A673 (cell line): ENCODE results near the gene MYO1H. TPM values are rescaled to one million over a fixed set of nuclear protein-coding genes. Genes with fewer than 3 reads are reported as not detected.

Experiments used
- BruUV-seq: library from RNA; stranded (reverse); fragments of 400-500 nt; replicated peaks from 2 replicates; lab custom pipeline; 2021; lab: Mats Ljungman, UMichigan
- CTCF ChIA-PET: fragments of 300-600 bp; sonication (Branson Sonifier 250); formaldehyde crosslinking; loops from one replicate; lab custom pipeline; 2022; ENCODE audit warnings: antibody characterized with exemption; lab: Charles Lee
- POLR2A ChIA-PET: fragments of 300-600 bp; sonication (Branson Sonifier 250); formaldehyde crosslinking; loops from one replicate; lab custom pipeline; 2022; ENCODE audit warnings: antibody characterized with exemption; ENCODE audit not compliant: low non-redundant PET; lab: Charles Lee
- DNase-seq: peaks from one replicate; pipeline ENCODE4 v3.0.0-alpha.2; 2015; ENCODE audit warnings: low spot score
- H3K27ac ChIP-seq: fragments of 200-600 bp; sonication (generic); 2 replicates; pipeline ENCODE4 v1.5.1; 2016; ENCODE audit warnings: mixed run types, low read depth, mild to moderate bottlenecking, mixed read lengths, antibody characterized with exemption, low read length; ENCODE audit not compliant: poor library complexity, severe bottlenecking
- H3K27me3 ChIP-seq: fragments of 200-600 bp; sonication (generic); replicated peaks from 2 replicates; pipeline ENCODE4 v1.6.1; 2017; ENCODE audit warnings: mixed run types, low read depth, mild to moderate bottlenecking, mixed read lengths, antibody characterized with exemption, low read length; ENCODE audit not compliant: insufficient read depth, poor library complexity
- H3K36me3 ChIP-seq: fragments of 200-600 bp; sonication (generic); 2 replicates; pipeline ENCODE4 v1.6.1; 2016; ENCODE audit warnings: mixed run types, mild to moderate bottlenecking, mixed read lengths, antibody characterized with exemption, low read length; ENCODE audit not compliant: insufficient read depth, poor library complexity, severe bottlenecking
- H3K4me1 ChIP-seq: fragments of 200-600 bp; sonication (generic); 2 replicates; pipeline ENCODE4 v1.6.1; 2017; ENCODE audit warnings: mixed run types, mild to moderate bottlenecking, mixed read lengths, antibody characterized with exemption, low read length; ENCODE audit not compliant: insufficient read depth, poor library complexity, severe bottlenecking
- H3K4me3 ChIP-seq: fragments of 200-600 bp; sonication (generic); 2 replicates; pipeline ENCODE4 v1.5.1; 2016; ENCODE audit warnings: low read depth, mixed run types, mild to moderate bottlenecking, mixed read lengths, low read length; ENCODE audit not compliant: poor library complexity, severe bottlenecking
- H3K9me3 ChIP-seq: fragments of 200-600 bp; sonication (generic); 2 replicates; pipeline ENCODE4 v1.6.1; 2016; ENCODE audit warnings: mixed run types, low read depth, mild to moderate bottlenecking, mixed read lengths, antibody characterized with exemption, low read length; ENCODE audit not compliant: poor library complexity, severe bottlenecking
- EZH2 ChIP-seq: fragments of 200-600 bp; sonication (generic); IDR thresholded peaks from 2 replicates; pipeline ENCODE4 v1.6.1; 2017; ENCODE audit warnings: borderline replicate concordance, low read depth, mild to moderate bottlenecking, mixed read lengths, antibody characterized with exemption, low read length; ENCODE audit not compliant: poor library complexity, severe bottlenecking
- intact Hi-C: fragments of 100-400 bp; cut with micrococcal nuclease; formaldehyde crosslinking; loops from one replicate; pipeline ENCODE4 v1.10.0; 2022; ENCODE audit not compliant: unreplicated experiment
- total RNA-seq: library from RNA; stranded (reverse); gene quantifications from 2 replicates; pipeline ENCODE4 v1.2.3, GENCODE V29; 2021
- TF ChIP-seq, protein P1 (sequence below): fragments of 300-800, 200-600 bp; sonication (generic); conservative IDR thresholded peaks from 2 replicates; pipeline ENCODE4 v1.5.1; 2017; ENCODE audit warnings: low read depth, mild to moderate bottlenecking, antibody characterized with exemption, low read length, moderate library complexity, mixed read lengths

MYO1H gene
- total RNA-seq, 1 experiment from 2014 or later = not detected

DNA sequence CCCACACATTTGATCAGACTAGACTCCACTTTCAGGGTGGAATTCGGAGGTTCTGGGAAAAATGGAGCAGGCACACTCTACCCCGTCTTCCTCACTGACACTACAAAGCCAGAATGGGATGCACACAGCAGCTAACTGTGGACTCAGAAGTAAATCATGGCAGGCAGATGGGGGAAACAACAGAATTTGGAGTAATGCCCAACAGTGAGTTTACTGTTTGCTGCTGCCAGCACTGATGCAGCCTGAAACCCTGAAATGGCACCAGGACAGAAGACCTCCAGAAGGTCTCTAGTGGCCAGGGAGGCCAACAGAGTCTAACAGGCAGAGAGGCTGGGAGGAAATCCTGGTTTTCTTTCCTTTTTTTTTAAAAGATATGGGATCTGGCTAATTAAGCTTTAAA lies 104.8 kb downstream of the MYO1H start:
- no peaks in the 10 kb centered on the region for H3K9me3 ChIP-seq
- no peaks in the 10 kb centered on the region for H3K4me1 ChIP-seq
- peaks cover 53% of the 10 kb centered on the region for H3K36me3 ChIP-seq
- no peak overlapping the region for H3K4me3 ChIP-seq
- H3K27me3 ChIP-seq = no peaks in the 10 kb centered on the region
- H3K27ac ChIP-seq = no peak overlapping the region
- intact Hi-C loops = no loop called here
- ChIA-PET POLR2A (no interaction called here), CTCF (no interaction called here)
- no TSS peak for BruUV-seq
- no peak for DNase-seq
- no peak for TF ChIP-seq EZH2
- TF ChIP-seq, protein P1, sequence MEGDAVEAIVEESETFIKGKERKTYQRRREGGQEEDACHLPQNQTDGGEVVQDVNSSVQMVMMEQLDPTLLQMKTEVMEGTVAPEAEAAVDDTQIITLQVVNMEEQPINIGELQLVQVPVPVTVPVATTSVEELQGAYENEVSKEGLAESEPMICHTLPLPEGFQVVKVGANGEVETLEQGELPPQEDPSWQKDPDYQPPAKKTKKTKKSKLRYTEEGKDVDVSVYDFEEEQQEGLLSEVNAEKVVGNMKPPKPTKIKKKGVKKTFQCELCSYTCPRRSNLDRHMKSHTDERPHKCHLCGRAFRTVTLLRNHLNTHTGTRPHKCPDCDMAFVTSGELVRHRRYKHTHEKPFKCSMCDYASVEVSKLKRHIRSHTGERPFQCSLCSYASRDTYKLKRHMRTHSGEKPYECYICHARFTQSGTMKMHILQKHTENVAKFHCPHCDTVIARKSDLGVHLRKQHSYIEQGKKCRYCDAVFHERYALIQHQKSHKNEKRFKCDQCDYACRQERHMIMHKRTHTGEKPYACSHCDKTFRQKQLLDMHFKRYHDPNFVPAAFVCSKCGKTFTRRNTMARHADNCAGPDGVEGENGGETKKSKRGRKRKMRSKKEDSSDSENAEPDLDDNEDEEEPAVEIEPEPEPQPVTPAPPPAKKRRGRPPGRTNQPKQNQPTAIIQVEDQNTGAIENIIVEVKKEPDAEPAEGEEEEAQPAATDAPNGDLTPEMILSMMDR = no peak

DNA sequence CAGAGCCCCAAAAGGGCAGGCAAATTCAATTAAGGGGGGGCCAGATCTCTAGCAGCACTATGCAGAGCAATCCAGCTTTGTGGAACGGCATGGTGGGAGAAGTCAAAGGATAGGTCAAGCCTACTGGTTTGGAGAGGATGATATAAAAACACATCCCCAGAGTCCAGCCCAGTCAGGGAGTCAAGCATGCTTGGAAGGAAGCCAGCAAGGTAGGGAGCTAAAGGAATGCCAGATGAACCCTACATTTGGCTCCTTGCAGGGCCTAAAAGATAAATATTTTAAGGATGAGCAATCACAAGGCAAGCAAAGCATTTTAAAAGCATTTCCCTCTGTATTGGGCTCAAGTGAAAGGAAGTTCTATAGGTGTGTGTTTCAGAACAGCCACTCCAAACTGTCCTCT lies 108.0 kb downstream of the MYO1H start:
- TF ChIP-seq EZH2 = no peak
- TF ChIP-seq, protein P1 = no peak
- intact Hi-C loops = no loop called here
- DNase-seq = no peak
- CTCF ChIA-PET = no interaction called here
- peaks cover 48% of the 10 kb centered on the region for H3K36me3 ChIP-seq
- H3K27ac ChIP-seq = no peak overlapping the region
- POLR2A ChIA-PET = no interaction called here
- no TSS peak for BruUV-seq
- H3K27me3 ChIP-seq = no peaks in the 10 kb centered on the region
- H3K9me3 ChIP-seq = no peaks in the 10 kb centered on the region
- no peak overlapping the region for H3K4me3 ChIP-seq
- no peaks in the 10 kb centered on the region for H3K4me1 ChIP-seq

DNA sequence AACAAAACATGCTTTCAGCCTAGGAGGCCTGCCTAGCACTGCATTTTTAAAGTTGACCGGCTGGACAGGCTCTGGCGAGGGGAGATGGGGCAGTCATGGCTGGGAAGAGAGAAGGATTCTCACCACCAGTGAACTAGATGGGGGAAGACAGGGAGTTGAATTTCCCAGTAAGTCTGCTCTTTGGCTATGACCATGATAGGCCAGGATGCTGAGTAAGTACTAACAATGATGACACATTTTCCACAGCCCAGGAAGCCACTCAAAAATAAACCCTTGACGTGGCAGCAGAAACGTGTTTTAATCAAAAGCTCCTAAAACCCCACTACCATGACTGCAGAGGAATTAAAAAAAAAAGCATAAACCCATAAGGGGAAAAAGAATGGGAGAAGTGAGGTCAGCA lies 110.4 kb downstream of the MYO1H start:
- Histone ChIP-seq H3K27me3 (no peaks in the 10 kb centered on the region), H3K27ac (no peak overlapping the region), H3K4me1 (peaks cover 20% of the 10 kb centered on the region), H3K9me3 (no peaks in the 10 kb centered on the region), H3K4me3 (no peak overlapping the region), H3K36me3 (peaks cover 45% of the 10 kb centered on the region)
- BruUV-seq = no TSS peak
- intact Hi-C loops = no loop called here
- DNase-seq = no peak
- TF ChIP-seq EZH2 = no peak
- ChIA-PET CTCF (no interaction called here), POLR2A (no interaction called here)

- TF ChIP-seq, protein P1 = no peak
- no peak for TF ChIP-seq EZH2
- Histone ChIP-seq H3K9me3 (no peaks in the 10 kb centered on the region), H3K36me3 (peaks cover 39% of the 10 kb centered on the region), H3K4me1 (peaks cover 27% of the 10 kb centered on the region), H3K27ac (no peak overlapping the region), H3K4me3 (no peak overlapping the region), H3K27me3 (no peaks in the 10 kb centered on the region)
- ChIA-PET POLR2A (no interaction called here), CTCF (no interaction called here)
- BruUV-seq = no TSS peak
- intact Hi-C loops = no loop called here
- DNase-seq = no peak
Measured at GRCh38 chr12:109458771-109459208, 111.1 kb downstream of the MYO1H start.
